SK-MEL-5 (cell line): ENCODE measurements around the gene PTPRD. TPM values are rescaled to one million over a fixed set of nuclear protein-coding genes. Genes with fewer than 3 reads are reported as not detected.
A peak's percentile ranks its signal among the peaks of the same experiment; 100 is the strongest.

Source experiments
- DNase-seq: peaks from one replicate; pipeline ENCODE4 v3.0.0-alpha.2; 2016; ENCODE audit warnings: low read depth, low spot score
- in situ Hi-C: cut with HindIII; loops from 2 replicates; pipeline ENCODE4 v1.10.0; 2016; ENCODE audit warnings: low sequenced_read_pairs, high pct_unique_total_duplicates, low pct_unique_long_range_greater_than_20kb
- total RNA-seq: library from RNA; depleted of rRNA; stranded (reverse); fragments of >200 nt; shearing (Covaris generic); gene quantifications from 2 replicates; pipeline ENCODE4 v1.2.3, GENCODE V29; 2014

PTPRD gene
- total RNA-seq, 1 experiment from 2014 or later: 2.1 TPM

GRCh38 chr9:8614926-8615440 is 1997.8 kb downstream of the PTPRD start:
- in situ Hi-C loops: no loop called here
- DNase-seq: no peak

GRCh38 chr9:8613346-8613825 is 1999.4 kb downstream of the PTPRD start:
- DNase-seq: no peak
- in situ Hi-C loops: no loop called here

DNA sequence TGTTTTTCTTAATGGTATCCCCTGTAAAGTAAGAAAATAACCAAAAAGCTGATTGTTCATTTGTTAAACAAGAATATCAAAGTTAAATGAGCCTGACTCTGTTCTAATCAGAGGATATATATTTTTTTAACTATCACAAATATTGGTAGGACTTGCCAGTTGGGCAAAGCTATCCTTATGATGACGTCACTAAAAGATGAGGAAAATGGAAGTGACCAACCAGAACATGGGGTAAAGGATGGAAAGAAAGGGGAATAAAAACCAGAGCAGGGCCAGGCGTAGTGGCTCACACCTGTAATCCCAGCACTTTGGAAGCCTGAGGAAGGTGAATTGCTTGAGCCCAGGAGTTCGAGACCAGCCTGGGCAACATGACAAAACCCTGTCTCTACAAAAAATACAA is 2001.6 kb downstream of the PTPRD start:
- DNase-seq: no peak
- in situ Hi-C loops: no loop called here

DNA sequence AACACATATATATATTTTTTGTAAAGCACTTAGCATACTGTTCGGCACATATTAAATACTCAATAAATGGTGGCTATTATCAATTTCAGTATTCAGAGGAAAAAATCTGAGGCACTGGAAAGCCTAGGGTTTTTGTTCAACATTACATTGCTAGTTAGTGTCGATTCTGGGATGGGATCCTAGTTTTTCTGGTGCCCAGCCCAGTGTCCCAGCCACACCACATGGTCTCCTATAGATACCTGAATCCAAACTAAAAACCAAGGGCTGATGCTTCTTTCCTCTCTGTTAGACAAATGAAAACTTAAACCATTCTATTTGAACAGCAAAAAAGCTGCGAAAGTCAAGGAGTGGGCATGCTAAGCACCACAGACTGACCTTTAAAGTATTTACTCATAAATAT is 2002.5 kb downstream of the PTPRD start:
- in situ Hi-C loops: no loop called here

GRCh38 chr9:8605096-8605495 is 2007.7 kb downstream of the PTPRD start:
- in situ Hi-C loops: no loop called here

More for the DNA sequence above, 2002.5 kb downstream of the PTPRD start:
- no peak for DNase-seq

DNA sequence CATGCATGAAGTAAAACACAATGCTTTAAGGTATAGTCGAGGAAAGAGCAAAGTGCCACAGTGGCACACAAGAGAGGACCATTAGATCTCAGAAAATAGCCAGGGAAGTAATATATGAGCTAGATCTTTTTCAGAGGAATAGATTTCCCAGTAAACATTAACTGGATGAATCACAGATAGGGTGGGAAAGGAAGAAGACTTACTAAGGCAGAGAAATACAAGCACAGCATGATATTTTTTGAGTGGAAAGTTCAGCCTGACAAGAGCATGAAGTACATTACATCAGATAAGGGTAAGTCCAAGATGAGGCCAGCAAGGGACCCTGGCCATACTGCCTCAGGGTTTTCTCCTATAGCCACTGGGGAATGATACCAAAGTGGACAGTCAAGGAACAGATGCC is 2008.6 kb downstream of the PTPRD start:
- DNase-seq: no peak
- in situ Hi-C loops: no loop called here

More at GRCh38 chr9:8605096-8605495, 2007.7 kb downstream of the PTPRD start:
- DNase-seq: no peak

DNA sequence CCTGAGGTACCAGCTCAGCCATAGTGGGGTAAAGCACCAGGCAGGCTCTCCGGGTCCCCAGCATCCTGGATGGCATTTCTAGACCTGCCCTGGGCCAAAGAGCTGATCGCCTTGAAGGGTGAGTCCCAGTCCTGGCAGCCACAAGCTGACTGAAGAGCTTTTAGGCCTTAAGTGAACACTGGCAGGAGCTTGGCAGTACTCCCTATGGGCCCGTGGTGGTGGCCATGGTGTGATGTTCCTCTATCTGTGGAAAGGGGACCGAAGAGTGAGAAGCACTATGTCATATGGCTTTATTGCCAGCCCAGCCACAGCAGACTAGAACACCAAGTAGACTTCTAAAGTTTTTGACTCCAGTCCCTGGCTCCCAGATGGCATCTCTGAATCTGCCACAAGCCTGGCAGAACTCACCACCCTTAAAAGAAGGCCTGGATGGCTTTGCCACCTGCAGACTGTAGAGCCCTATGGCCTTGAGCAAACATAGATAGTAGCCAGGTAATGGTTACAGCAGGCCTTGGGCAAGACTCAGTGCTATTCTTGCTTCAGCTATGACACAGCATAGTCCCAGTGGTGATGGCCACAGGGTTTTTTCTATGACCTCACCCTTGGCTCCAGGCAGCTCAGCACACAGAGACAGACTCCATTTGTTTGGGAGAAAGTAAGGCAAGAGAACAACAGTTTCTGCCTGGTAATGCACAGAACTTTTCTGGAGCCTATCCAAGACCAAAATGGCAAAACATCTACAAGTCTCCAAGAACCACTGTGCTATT is 2011.7 kb downstream of the PTPRD start:
- no peak for DNase-seq
- in situ Hi-C loops: no loop called here

- in situ Hi-C loops: no loop called here
- peak; percentile 47 for DNase-seq
Measured at GRCh38 chr9:8599937-8600336, 2012.9 kb downstream of the PTPRD start.

DNA sequence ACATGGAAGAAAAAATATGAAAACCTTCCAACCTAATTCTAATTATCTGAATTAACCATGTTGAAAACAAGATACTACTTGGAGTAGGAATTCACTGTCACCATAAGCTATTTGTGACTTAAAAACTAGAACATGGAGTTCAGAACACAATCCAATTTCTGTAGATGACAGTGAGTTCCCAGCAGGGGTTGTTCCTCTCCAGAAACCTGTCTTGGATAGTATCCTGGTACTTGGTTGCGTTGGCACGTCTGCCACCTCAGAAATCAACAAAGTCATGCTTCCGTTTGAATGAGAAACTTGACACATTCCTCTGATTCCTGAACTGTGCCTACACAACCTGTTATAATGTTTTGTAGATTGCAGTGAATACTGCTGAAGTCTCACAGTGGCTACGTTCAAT is 2023.3 kb downstream of the PTPRD start:
- in situ Hi-C loops: no loop called here
- DNase-seq: no peak

- no peak for DNase-seq
- in situ Hi-C loops: no loop called here
Measured at GRCh38 chr9:8585036-8585435, 2027.8 kb downstream of the PTPRD start.

- in situ Hi-C loops: no loop called here
- no peak for DNase-seq
Measured at GRCh38 chr9:8579661-8580060, 2033.1 kb downstream of the PTPRD start.

DNA sequence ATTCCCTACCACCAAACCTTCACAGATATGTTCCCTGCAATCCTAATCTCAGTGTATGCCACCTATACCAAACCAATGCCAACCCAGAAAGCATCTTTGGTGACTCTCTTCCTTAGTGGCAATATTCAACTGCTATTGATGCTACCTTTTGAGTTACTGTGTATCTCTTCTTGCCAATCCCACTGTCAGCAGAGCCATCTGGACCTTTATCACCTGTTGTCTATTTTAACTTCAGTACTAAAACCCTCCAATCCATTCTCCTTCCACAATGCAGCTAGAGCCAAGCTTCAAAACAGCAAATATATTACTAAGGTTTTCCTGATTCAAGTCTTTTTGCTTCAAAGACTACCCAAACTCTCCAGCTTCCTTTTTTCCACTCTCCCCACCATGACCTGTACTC is 2036.1 kb downstream of the PTPRD start:
- no peak for DNase-seq
- in situ Hi-C loops: no loop called here

DNA sequence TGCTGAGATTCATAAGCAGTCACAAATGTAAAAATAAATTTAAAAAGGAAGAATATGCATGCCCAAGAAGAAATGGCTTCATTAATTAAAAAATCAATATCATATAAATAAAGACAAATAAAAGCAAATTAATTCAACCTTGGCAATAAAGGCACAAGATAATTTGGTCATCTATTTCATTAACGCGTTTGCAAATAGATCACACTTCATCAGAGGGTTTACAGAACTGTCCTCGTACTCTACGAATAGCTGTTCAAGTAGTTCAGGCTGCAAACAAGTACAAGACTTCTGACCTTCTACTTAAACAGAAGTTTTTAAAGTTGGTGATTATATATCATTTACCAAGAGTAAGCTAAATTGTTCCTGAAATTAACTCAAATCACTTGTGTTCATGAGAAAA is 2038.0 kb downstream of the PTPRD start:
- in situ Hi-C loops: no loop called here

DNA sequence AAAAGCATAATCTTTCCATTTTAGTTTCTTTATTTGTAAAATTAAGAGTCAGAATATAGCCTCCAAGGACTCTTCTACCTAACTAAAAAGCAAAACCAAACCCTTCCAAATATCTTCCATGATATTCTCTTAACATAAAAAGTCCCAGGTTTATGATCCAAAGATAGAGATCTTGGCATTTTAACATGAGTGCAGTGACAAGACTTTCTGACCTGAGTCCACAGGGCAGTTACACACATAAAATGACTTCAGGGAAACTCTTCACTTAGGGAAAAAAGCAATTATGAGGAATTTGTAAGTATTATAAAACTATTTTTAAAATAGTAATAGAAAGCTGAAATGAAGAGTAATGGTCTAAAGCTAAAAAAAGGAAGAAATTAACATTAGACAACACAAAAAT is 2040.6 kb downstream of the PTPRD start:
- DNase-seq: no peak
- in situ Hi-C loops: no loop called here

More for the DNA sequence above, 2038.0 kb downstream of the PTPRD start:
- no peak for DNase-seq

DNA sequence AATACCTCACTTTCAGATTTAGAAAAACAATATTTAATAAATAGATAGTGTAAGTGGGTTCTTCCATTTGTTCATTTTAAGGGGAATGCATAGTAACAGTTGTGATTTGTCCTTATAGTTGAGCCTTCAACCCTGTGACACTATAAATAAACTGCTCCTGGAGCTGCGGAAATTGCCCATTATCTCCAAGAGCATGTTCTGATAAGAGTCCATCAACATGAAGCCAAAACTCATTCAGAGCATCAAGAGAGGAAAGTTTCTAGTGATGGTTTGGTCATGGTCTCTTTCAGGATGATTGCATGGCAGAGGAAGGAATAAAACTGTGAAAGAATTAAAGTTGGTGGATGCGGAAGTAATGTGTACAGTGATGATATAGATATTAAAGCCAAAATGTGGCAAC is 2041.2 kb downstream of the PTPRD start:
- in situ Hi-C loops: no loop called here
- no peak for DNase-seq

GRCh38 chr9:8570776-8571175 is 2042.0 kb downstream of the PTPRD start:
- no peak for DNase-seq
- in situ Hi-C loops: no loop called here

- in situ Hi-C loops: no loop called here
- no peak for DNase-seq
Measured at GRCh38 chr9:8569823-8570222, 2043.0 kb downstream of the PTPRD start.

DNA sequence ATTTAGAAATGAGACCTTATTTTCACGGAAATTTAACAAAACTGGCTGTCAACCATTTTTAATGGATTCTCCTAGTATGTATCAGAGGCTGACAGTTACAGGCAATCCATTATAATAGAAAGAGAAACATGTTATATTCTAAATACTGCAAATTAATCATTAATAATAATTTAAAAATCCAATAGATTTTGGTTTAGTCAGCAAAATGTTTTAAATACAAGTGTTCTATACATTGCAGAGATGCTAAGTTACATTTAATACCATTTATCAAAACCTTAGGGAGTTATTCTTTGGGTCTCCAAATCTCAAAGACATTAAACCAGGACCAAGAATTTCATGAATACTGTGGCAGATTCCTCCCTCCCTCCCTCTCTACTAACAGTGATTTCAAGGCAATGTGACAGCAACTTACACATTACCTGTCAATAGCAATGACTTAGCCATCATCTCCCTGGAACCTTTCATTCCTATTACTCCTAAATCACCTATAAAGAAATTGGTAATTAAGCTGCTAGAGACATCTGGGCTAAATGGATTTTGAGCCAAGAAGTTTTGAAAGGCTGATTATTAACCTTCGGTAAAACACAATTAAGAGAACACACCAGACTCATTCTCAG is 2044.7 kb downstream of the PTPRD start:
- DNase-seq: no peak
- in situ Hi-C loops: no loop called here

GRCh38 chr9:8564960-8565359 is 2047.8 kb downstream of the PTPRD start:
- in situ Hi-C loops: no loop called here
- DNase-seq: no peak
